ENCODE results near the gene CA4. TPM values are rescaled to one million over a fixed set of nuclear protein-coding genes. Genes with fewer than 3 reads are reported as not detected.

The CA4 gene
- total and polyA plus RNA-seq, 9 of the 15 experiments (the other 6 are each of a cell fraction or from before 2014, with no cell fraction given): 0.13 TPM; not detected in 7

DNA sequence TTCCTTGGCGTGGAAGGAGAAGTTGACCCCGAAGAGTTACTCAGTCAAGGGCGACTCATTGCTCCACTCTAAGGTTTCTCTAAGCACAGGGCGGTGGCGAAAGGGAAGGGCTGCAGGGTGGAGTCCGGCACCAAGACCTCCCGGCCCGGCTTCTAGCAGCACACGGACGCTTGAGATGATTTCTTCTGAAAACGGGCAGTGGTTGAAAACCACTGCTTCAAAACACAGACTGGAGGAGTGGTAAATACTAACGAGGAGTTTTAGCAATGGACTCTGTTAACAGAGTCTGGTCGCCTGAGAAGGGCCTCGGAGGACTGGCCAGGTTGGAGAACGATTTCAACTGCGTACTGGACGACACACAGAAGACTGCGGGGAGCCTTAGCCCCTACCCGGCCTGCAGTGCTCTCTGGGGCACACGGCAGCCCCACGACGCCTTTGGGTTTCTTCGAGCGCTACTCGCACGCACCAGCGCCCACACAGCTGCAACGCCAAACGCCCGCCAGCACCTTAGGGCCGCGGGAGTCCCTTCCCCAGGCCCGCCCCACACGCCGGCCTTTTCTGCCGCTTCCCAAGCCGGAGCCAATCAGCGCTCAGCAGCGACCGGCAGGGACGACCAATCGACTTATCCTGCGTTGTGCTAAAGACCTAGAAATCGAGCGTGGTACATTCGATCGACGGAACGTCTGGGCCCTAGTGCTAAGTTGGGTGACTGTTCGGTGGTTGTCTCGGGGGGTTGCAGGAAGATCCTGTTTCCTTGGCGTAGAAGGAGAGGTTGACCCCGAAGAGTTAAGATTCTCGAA, 14.4 kb upstream of the CA4 start (continued):
- TF ChIP-seq, protein P1, sequence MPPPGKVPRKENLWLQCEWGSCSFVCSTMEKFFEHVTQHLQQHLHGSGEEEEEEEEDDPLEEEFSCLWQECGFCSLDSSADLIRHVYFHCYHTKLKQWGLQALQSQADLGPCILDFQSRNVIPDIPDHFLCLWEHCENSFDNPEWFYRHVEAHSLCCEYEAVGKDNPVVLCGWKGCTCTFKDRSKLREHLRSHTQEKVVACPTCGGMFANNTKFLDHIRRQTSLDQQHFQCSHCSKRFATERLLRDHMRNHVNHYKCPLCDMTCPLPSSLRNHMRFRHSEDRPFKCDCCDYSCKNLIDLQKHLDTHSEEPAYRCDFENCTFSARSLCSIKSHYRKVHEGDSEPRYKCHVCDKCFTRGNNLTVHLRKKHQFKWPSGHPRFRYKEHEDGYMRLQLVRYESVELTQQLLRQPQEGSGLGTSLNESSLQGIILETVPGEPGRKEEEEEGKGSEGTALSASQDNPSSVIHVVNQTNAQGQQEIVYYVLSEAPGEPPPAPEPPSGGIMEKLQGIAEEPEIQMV (tag; conservative IDR thresholded peaks at IDR 0.05; ENCODE audit: low read depth): no peak
- TF ChIP-seq, protein P2, sequence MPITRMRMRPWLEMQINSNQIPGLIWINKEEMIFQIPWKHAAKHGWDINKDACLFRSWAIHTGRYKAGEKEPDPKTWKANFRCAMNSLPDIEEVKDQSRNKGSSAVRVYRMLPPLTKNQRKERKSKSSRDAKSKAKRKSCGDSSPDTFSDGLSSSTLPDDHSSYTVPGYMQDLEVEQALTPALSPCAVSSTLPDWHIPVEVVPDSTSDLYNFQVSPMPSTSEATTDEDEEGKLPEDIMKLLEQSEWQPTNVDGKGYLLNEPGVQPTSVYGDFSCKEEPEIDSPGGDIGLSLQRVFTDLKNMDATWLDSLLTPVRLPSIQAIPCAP (CRISPR knock-in tag; IDR thresholded peaks at IDR 0.05; ENCODE audit: borderline replicate concordance): no peak
- no peak for TF ChIP-seq RAD51 (IDR thresholded peaks at IDR 0.05; ENCODE audit: borderline replicate concordance, low read depth)
- TF ChIP-seq, protein P3, sequence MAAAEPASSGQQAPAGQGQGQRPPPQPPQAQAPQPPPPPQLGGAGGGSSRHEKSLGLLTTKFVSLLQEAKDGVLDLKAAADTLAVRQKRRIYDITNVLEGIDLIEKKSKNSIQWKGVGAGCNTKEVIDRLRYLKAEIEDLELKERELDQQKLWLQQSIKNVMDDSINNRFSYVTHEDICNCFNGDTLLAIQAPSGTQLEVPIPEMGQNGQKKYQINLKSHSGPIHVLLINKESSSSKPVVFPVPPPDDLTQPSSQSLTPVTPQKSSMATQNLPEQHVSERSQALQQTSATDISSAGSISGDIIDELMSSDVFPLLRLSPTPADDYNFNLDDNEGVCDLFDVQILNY (CRISPR knock-in tag; IDR thresholded peaks at IDR 0.05): no peak
- TF ChIP-seq, protein P4, sequence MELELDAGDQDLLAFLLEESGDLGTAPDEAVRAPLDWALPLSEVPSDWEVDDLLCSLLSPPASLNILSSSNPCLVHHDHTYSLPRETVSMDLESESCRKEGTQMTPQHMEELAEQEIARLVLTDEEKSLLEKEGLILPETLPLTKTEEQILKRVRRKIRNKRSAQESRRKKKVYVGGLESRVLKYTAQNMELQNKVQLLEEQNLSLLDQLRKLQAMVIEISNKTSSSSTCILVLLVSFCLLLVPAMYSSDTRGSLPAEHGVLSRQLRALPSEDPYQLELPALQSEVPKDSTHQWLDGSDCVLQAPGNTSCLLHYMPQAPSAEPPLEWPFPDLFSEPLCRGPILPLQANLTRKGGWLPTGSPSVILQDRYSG (tag; conservative IDR thresholded peaks at IDR 0.05; ENCODE audit: low read depth): no peak
- no peak for TF ChIP-seq LEF1 (IDR thresholded peaks at IDR 0.05)
- no peak for TF ChIP-seq NR2C1 (IDR thresholded peaks at IDR 0.05)
- TF ChIP-seq NR2C1 (tag; IDR thresholded peaks at IDR 0.05): no peak
- peak; percentile 89 for TF ChIP-seq POLR2G (IDR thresholded peaks at IDR 0.05; ENCODE audit: low read depth, low read length)
- TF ChIP-seq, protein P5, sequence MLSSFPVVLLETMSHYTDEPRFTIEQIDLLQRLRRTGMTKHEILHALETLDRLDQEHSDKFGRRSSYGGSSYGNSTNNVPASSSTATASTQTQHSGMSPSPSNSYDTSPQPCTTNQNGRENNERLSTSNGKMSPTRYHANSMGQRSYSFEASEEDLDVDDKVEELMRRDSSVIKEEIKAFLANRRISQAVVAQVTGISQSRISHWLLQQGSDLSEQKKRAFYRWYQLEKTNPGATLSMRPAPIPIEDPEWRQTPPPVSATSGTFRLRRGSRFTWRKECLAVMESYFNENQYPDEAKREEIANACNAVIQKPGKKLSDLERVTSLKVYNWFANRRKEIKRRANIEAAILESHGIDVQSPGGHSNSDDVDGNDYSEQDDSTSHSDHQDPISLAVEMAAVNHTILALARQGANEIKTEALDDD (IDR thresholded peaks at IDR 0.05): no peak
- TF ChIP-seq, protein P6, sequence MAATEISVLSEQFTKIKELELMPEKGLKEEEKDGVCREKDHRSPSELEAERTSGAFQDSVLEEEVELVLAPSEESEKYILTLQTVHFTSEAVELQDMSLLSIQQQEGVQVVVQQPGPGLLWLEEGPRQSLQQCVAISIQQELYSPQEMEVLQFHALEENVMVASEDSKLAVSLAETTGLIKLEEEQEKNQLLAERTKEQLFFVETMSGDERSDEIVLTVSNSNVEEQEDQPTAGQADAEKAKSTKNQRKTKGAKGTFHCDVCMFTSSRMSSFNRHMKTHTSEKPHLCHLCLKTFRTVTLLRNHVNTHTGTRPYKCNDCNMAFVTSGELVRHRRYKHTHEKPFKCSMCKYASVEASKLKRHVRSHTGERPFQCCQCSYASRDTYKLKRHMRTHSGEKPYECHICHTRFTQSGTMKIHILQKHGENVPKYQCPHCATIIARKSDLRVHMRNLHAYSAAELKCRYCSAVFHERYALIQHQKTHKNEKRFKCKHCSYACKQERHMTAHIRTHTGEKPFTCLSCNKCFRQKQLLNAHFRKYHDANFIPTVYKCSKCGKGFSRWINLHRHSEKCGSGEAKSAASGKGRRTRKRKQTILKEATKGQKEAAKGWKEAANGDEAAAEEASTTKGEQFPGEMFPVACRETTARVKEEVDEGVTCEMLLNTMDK (IDR thresholded peaks at IDR 0.05; ENCODE audit: borderline replicate concordance, insufficient read depth, low read depth, low read length, poor library complexity, severe bottlenecking): no peak
- peak; percentile 73 for TF ChIP-seq MAZ (CRISPR knock-in tag; conservative IDR thresholded peaks at IDR 0.05 in 1 of 2, IDR thresholded peaks at IDR 0.05 in 1 of 2)
- TF ChIP-seq, protein P7, sequence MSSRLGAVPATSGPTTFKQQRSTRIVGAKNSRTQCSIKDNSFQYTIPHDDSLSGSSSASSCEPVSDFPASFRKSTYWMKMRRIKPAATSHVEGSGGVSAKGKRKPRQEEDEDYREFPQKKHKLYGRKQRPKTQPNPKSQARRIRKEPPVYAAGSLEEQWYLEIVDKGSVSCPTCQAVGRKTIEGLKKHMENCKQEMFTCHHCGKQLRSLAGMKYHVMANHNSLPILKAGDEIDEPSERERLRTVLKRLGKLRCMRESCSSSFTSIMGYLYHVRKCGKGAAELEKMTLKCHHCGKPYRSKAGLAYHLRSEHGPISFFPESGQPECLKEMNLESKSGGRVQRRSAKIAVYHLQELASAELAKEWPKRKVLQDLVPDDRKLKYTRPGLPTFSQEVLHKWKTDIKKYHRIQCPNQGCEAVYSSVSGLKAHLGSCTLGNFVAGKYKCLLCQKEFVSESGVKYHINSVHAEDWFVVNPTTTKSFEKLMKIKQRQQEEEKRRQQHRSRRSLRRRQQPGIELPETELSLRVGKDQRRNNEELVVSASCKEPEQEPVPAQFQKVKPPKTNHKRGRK (tag; IDR thresholded peaks at IDR 0.05): no peak
- TF ChIP-seq TAF7 (tag; IDR thresholded peaks at IDR 0.05): 0 out of 2 replicates have a peak, but pooled peaks have one; percentile 6
- peak; percentile 52 for TF ChIP-seq TBP (optimal IDR thresholded peaks at IDR 0.05; ENCODE audit: low read depth, low read length)
- peak; percentile 64; the same call in 1 of the 2 replicates for TF ChIP-seq DIDO1 (tag; IDR thresholded peaks at IDR 0.05; ENCODE audit: low read depth)
